Measurements from ENCODE around the gene PPP1R13L.
A peak's percentile ranks its signal among the peaks of the same experiment; 100 is the strongest.

Gene PPP1R13L

GRCh38 chr19:45405435-45406225 lies 761 bp upstream of the PPP1R13L start:
- peak; percentile 91 for DNase-seq

GRCh38 chr19:45403781-45404556 lies 900 bp downstream of the PPP1R13L start:
- peak; percentile 78 for DNase-seq

- DNase-seq = no peak
These were observed 1.6 kb downstream of the PPP1R13L start for GRCh38 chr19:45403272-45403671.

GRCh38 chr19:45402298-45403061 lies 2.4 kb downstream of the PPP1R13L start:
- peak; percentile 70 for DNase-seq

GRCh38 chr19:45401815-45402214 lies 3.1 kb downstream of the PPP1R13L start:
- no peak for DNase-seq

GRCh38 chr19:45400192-45400591 lies 4.7 kb downstream of the PPP1R13L start:
- DNase-seq = no peak

- no peak for DNase-seq
These were observed 8.8 kb downstream of the PPP1R13L start for GRCh38 chr19:45395821-45396617.

GRCh38 chr19:45391871-45392665 lies 12.8 kb downstream of the PPP1R13L start:
- DNase-seq = no peak

- no peak for DNase-seq
These were observed 13.5 kb downstream of the PPP1R13L start for GRCh38 chr19:45391346-45391745.

- no peak for DNase-seq
These were observed 19.3 kb downstream of the PPP1R13L start for GRCh38 chr19:45385392-45386221.

- no peak for DNase-seq
These were observed 22.4 kb downstream of the PPP1R13L start for GRCh38 chr19:45382426-45382825.

- DNase-seq = no peak
These were observed 24.8 kb downstream of the PPP1R13L start for GRCh38 chr19:45380107-45380506.

GRCh38 chr19:45376045-45376724 lies 28.7 kb downstream of the PPP1R13L start:
- DNase-seq = no peak

- peak; percentile 100 for DNase-seq
These were observed 34.3 kb downstream of the PPP1R13L start, which contains the start of gene ERCC2 for GRCh38 chr19:45370410-45371204. ERCC2 (minus strand) TSS chr19:45370573; CDS start chr19:45370540, 33 bp downstream.

- no peak for DNase-seq
These were observed 36.0 kb downstream of the PPP1R13L start for GRCh38 chr19:45368737-45369340.

- DNase-seq = no peak
These were observed 36.7 kb downstream of the PPP1R13L start for GRCh38 chr19:45368127-45368526.

GRCh38 chr19:45364696-45365095 lies 40.2 kb downstream of the PPP1R13L start:
- DNase-seq = no peak

GRCh38 chr19:45363861-45364459 lies 40.9 kb downstream of the PPP1R13L start:
- DNase-seq = no peak

Data from activated CD8-positive, alpha-beta memory T cell treated with anti-CD3 and anti-CD28 coated beads for 24 hours (primary cell).